ENCODE data around the gene SNTB2. TPM values are rescaled to one million over a fixed set of nuclear protein-coding genes. Genes with fewer than 3 reads are reported as not detected.

SNTB2 gene
- total RNA-seq, 4 donors from 2014 or later: 14.5 to 140 (median 28.7) TPM

- TF ChIP-seq CTCF (IDR thresholded peaks at IDR 0.05): no peak
- H3K27me3 ChIP-seq: no peaks in the 10 kb centered on the region
- peaks cover 0 to 71% (median 2%) of the 10 kb centered on the region in 3 donors for H3K36me3 ChIP-seq
- H3K9me3 ChIP-seq: no peaks in the 10 kb centered on the region
- no peak for DNase-seq
- no peak overlapping the region for H3K4me3 ChIP-seq
- peaks cover 0 to 36% (median 3%) of the 10 kb centered on the region in 4 donors for H3K4me1 ChIP-seq
- H3K27ac ChIP-seq: no peak overlapping the region
Observed at GRCh38 chr16:69323415-69323814, 136.5 kb downstream of the SNTB2 start.

GRCh38 chr16:69324013-69324531, 137.1 kb downstream of the SNTB2 start:
- Histone ChIP-seq H3K4me1 (peaks cover 0 to 43% (median 8%) of the 10 kb centered on the region in 4 donors), H3K27me3 (no peaks in the 10 kb centered on the region), H3K9me3 (no peaks in the 10 kb centered on the region), H3K4me3 (no peak overlapping the region), H3K36me3 (peaks cover 0 to 64% (median 2%) of the 10 kb centered on the region in 3 donors), H3K27ac (no peak overlapping the region)
- DNase-seq: peak in 2 of 3 donors; percentile 68 to 69
- TF ChIP-seq POLR2A (IDR thresholded peaks at IDR 0.05) (no peak), CTCF (IDR thresholded peaks at IDR 0.05) (no peak)

GRCh38 chr16:69324585-69325253, 137.8 kb downstream of the SNTB2 start:
- no peaks in the 10 kb centered on the region for H3K9me3 ChIP-seq
- H3K36me3 ChIP-seq: peaks cover 0 to 58% (median 2%) of the 10 kb centered on the region in 3 donors
- TF ChIP-seq CTCF (IDR thresholded peaks at IDR 0.05) (no peak), POLR2A (IDR thresholded peaks at IDR 0.05) (no peak)
- H3K27ac ChIP-seq: no peak overlapping the region
- DNase-seq: no peak
- H3K4me3 ChIP-seq: no peak overlapping the region
- H3K4me1 ChIP-seq: peaks cover 0 to 49% (median 14%) of the 10 kb centered on the region in 4 donors
- no peaks in the 10 kb centered on the region for H3K27me3 ChIP-seq

- H3K36me3 ChIP-seq: peaks cover 0 to 47% (median 0%) of the 10 kb centered on the region in 3 donors
- H3K4me3 ChIP-seq: peak overlapping the region in 1 of 4 donors; percentile 18
- no peaks in the 10 kb centered on the region for H3K27me3 ChIP-seq
- no peak for TF ChIP-seq CTCF (IDR thresholded peaks at IDR 0.05)
- no peaks in the 10 kb centered on the region for H3K9me3 ChIP-seq
- no peak for DNase-seq
- peak overlapping the region in 3 of 4 donors; percentile 36 to 78 (median 66) for H3K27ac ChIP-seq
- peaks cover 0 to 50% (median 15%) of the 10 kb centered on the region in 4 donors for H3K4me1 ChIP-seq
Observed at GRCh38 chr16:69325784-69326171, 138.8 kb downstream of the SNTB2 start.

- peaks cover 0 to 50% (median 15%) of the 10 kb centered on the region in 4 donors for H3K4me1 ChIP-seq
- H3K27me3 ChIP-seq: no peaks in the 10 kb centered on the region
- peaks cover 0 to 42% (median 0%) of the 10 kb centered on the region in 3 donors for H3K36me3 ChIP-seq
- peak overlapping the region in 1 of 4 donors; percentile 18 for H3K4me3 ChIP-seq
- H3K9me3 ChIP-seq: no peaks in the 10 kb centered on the region
- TF ChIP-seq CTCF (IDR thresholded peaks at IDR 0.05) (no peak), POLR2A (IDR thresholded peaks at IDR 0.05) (no peak)
- peak in 2 of 3 donors; percentile 75 to 82 for DNase-seq
- H3K27ac ChIP-seq: peak overlapping the region in 3 of 4 donors; percentile 36 to 78 (median 66)
Observed at GRCh38 chr16:69326172-69326873, 139.4 kb downstream of the SNTB2 start.
